ENCODE results near the gene SLC2A11.
A peak's percentile ranks its signal among the peaks of the same experiment; 100 is the strongest.

DNA sequence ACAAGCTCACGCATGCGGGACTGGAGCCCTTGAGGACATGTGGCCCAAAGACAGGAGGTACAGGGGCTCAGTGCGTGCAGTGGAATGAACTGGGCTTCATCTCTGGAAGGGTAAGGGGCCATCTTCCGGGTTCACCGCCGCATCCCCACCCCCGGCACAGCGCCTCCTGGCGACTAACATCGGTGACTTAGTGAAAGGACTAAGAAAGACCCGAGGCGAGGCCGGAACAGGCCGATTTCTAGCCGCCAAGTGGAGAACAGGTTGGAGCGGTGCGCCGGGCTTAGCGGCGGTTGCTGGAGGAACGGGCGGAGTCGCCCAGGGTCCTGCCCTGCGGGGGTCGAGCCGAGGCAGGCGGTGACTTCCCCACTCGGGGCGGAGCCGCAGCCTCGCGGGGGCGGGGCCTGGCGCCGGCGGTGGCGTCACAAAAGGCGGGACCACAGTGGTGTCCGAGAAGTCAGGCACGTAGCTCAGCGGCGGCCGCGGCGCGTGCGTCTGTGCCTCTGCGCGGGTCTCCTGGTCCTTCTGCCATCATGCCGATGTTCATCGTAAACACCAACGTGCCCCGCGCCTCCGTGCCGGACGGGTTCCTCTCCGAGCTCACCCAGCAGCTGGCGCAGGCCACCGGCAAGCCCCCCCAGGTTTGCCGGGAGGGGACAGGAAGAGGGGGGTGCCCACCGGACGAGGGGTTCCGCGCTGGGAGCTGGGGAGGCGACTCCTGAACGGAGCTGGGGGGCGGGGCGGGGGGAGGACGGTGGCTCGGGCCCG lies 36.5 kb downstream of the SLC2A11 start, which contains the start of gene MIF:
- TF ChIP-seq, protein P1, sequence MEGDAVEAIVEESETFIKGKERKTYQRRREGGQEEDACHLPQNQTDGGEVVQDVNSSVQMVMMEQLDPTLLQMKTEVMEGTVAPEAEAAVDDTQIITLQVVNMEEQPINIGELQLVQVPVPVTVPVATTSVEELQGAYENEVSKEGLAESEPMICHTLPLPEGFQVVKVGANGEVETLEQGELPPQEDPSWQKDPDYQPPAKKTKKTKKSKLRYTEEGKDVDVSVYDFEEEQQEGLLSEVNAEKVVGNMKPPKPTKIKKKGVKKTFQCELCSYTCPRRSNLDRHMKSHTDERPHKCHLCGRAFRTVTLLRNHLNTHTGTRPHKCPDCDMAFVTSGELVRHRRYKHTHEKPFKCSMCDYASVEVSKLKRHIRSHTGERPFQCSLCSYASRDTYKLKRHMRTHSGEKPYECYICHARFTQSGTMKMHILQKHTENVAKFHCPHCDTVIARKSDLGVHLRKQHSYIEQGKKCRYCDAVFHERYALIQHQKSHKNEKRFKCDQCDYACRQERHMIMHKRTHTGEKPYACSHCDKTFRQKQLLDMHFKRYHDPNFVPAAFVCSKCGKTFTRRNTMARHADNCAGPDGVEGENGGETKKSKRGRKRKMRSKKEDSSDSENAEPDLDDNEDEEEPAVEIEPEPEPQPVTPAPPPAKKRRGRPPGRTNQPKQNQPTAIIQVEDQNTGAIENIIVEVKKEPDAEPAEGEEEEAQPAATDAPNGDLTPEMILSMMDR (IDR thresholded peaks at IDR 0.05) = peak; percentile 76 to 93 (median 85)
- TF ChIP-seq POLR2A (IDR thresholded peaks at IDR 0.05) = peak in 3 of 4 donors; percentile 76 to 94 (median 88)

Measured in esophagus squamous epithelium (tissue), 4 donors.